HEK293T (cell line): ENCODE results near the gene ADAMTS13.

Experiments
- CTCF ChIA-PET: fragments of 350-600 bp; formaldehyde crosslinking; extraction: SDS; loops from one replicate; lab custom pipeline; 2021; ENCODE audit warnings: antibody characterized with exemption, inconsistent platforms; lab: Yijun Ruan, JAX
- POLR2A ChIA-PET: fragments of 350-600 bp; formaldehyde crosslinking; extraction: SDS; loops from one replicate; lab custom pipeline; 2020; ENCODE audit warnings: antibody characterized with exemption, inconsistent platforms; lab: Yijun Ruan, JAX
- DNase-seq: peaks from one replicate; pipeline ENCODE4 v3.0.0; 2012; ENCODE audit warnings: mixed read lengths; ENCODE audit errors: extremely low spot score
- ARNT ChIP-seq: fragments of 450-650 bp; IDR thresholded peaks from 2 replicates; pipeline ENCODE4 v1.6.1; 2017; ENCODE audit warnings: mild to moderate bottlenecking
- BHLHE40 ChIP-seq: fragments of 450-650 bp; IDR thresholded peaks from 2 replicates; pipeline ENCODE4 v1.6.1; 2016; ENCODE audit warnings: mild to moderate bottlenecking, moderate library complexity, borderline replicate concordance
- CTBP1 ChIP-seq: fragments of 450-650 bp; IDR thresholded peaks from 2 replicates; pipeline ENCODE4 v1.6.1; 2016; ENCODE audit warnings: borderline replicate concordance
- ELF4 ChIP-seq: fragments of 450-650 bp; IDR thresholded peaks from 2 replicates; pipeline ENCODE4 v1.6.1; 2017; ENCODE audit warnings: antibody characterized with exemption
- FOXA1 ChIP-seq: fragments of 450-650 bp; IDR thresholded peaks from 2 replicates; pipeline ENCODE4 v1.6.1; 2016; ENCODE audit warnings: mild to moderate bottlenecking
- FOXK2 ChIP-seq: fragments of 450-650 bp; IDR thresholded peaks from 2 replicates; pipeline ENCODE4 v1.6.1; 2016; ENCODE audit warnings: mild to moderate bottlenecking
- FOXM1 ChIP-seq: fragments of 450-650 bp; IDR thresholded peaks from 2 replicates; pipeline ENCODE4 v1.6.1; 2017; ENCODE audit warnings: mild to moderate bottlenecking, borderline replicate concordance
- HDGF ChIP-seq: fragments of 450-650 bp; IDR thresholded peaks from 2 replicates; pipeline ENCODE4 v1.6.1; 2017; ENCODE audit warnings: antibody characterized with exemption, borderline replicate concordance
- L3MBTL2 ChIP-seq: fragments of 450-650 bp; conservative IDR thresholded peaks from 2 replicates; pipeline ENCODE4 v1.6.1; 2016; ENCODE audit warnings: mild to moderate bottlenecking
- LEF1 ChIP-seq: fragments of 450-650 bp; IDR thresholded peaks from 2 replicates; pipeline ENCODE4 v1.6.1; 2017; ENCODE audit warnings: mild to moderate bottlenecking, borderline replicate concordance
- NFRKB ChIP-seq: fragments of 450-650 bp; IDR thresholded peaks from 2 replicates; pipeline ENCODE4 v1.6.1; 2016; ENCODE audit warnings: mild to moderate bottlenecking, moderate library complexity
- SP1 ChIP-seq: fragments of 450-650 bp; IDR thresholded peaks from 2 replicates; pipeline ENCODE4 v1.6.1; 2017
- SUZ12 ChIP-seq: fragments of 450-650 bp; IDR thresholded peaks from 2 replicates; pipeline ENCODE4 v1.6.1; 2016; ENCODE audit warnings: mild to moderate bottlenecking
- TARDBP ChIP-seq: fragments of 450-650 bp; IDR thresholded peaks from 2 replicates; pipeline ENCODE4 v1.6.1; 2016
- ZNF384 ChIP-seq: fragments of 450-650 bp; IDR thresholded peaks from 2 replicates; pipeline ENCODE4 v1.6.1; 2016
- TF ChIP-seq, protein P1 (sequence below): fragments of 450-650 bp; IDR thresholded peaks from 2 replicates; pipeline ENCODE4 v1.6.1; 2016

Gene ADAMTS13

DNA sequence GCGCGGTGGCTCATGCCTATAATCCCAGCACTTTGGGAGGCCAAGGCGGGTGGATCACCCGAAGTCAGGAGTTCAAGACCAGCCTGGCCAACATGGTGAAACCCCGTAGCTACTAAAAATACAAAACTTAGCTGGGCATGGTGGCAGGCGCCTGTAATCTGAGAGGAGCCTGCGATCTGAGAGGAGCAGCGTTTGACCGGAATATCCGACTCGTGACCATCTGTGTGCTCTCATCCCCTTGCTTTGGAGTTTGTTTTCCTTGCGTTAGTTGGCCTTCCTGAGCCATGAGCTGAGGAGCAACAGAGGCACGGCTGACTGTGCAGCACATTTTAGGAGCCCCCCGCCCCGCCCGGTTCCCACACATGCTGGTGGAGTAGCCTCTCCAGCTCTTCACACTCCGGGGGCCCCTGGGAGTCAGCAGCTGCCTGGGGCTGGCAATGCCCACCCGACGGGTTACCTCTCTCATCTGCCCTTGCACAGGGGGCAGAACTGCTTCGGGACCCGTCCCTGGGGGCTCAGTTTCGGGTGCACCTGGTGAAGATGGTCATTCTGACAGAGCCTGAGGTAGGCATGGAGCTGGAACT is 3.0 kb downstream of the ADAMTS13 start:
- DNase-seq, result no peak
- TF ChIP-seq, protein P1, sequence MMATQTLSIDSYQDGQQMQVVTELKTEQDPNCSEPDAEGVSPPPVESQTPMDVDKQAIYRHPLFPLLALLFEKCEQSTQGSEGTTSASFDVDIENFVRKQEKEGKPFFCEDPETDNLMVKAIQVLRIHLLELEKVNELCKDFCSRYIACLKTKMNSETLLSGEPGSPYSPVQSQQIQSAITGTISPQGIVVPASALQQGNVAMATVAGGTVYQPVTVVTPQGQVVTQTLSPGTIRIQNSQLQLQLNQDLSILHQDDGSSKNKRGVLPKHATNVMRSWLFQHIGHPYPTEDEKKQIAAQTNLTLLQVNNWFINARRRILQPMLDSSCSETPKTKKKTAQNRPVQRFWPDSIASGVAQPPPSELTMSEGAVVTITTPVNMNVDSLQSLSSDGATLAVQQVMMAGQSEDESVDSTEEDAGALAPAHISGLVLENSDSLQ, result no peak
- TF ChIP-seq TARDBP (no peak), LEF1 (no peak)
- POLR2A ChIA-PET, result interaction anchor here (1.3 to 1.5 kb wide), 2 partner anchors 35 to 50 kb away, joined by 5 read pairs; partner anchors contain the start of gene CACFD1
- CTCF ChIA-PET, result no interaction called here

DNA sequence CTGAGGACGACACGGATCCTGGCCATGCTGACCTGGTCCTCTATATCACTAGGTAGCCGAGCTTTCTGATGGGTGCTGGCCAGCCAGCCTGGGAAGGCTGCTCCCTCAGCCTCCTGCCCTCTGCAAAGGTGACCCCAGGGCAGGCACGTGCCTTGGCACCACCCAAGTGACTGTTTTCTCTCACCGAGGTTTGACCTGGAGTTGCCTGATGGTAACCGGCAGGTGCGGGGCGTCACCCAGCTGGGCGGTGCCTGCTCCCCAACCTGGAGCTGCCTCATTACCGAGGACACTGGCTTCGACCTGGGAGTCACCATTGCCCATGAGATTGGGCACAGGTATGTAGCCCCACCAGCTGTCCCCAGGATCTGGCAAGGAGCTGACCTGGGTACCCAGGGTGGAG is 3.8 kb downstream of the ADAMTS13 start:
- TF ChIP-seq, protein P1, result no peak
- TF ChIP-seq CTBP1 (no peak), ARNT (no peak), LEF1 (no peak), ZNF384 (no peak), FOXK2 (no peak), HDGF (no peak), BHLHE40 (no peak)
- POLR2A ChIA-PET, result interaction anchor here (1.5 kb wide), 1 partner anchor 51 kb away, joined by 5 read pairs; no protein-coding TSS in a partner anchor
- DNase-seq, result no peak
- CTCF ChIA-PET, result no interaction called here

DNA sequence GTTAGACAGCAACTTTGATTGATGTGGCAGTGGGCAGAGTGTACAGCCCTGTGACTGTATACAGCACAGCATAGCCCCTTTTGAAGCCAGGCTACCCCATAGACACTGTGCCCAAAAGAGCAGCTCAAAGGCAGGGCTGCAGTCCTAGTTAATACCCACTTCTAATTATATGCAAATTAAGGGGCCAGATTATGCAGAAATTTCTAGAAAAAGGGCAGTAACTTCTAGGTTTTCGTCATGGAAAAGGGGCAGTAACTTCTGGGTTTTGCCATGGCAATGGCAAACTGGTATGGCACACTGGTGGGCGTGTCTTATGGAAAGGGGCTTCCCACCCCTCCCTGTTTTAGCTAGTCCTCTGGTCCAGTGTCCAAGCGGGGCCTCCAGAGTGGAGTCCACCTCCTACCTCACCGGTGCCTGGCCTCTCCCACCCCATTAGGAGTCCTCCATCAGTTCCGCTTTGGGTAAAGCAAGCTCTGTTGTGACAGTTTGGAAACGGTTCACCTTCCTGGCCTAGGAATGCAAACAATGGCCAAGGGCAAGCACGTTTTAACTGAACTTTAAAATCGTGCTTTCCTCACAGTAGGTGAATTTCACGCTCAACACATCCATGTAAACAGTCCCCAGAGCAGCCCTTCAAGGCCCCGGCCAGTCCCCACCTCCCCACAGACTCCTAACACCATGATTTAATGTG is 5.6 kb downstream of the ADAMTS13 start:
- ChIA-PET CTCF (no interaction called here), POLR2A (no interaction called here)
- DNase-seq, result no peak
- no peak for TF ChIP-seq NFRKB
- TF ChIP-seq LEF1, result no peak
- no peak for TF ChIP-seq L3MBTL2
- TF ChIP-seq ARNT, result no peak
- no peak for TF ChIP-seq CTBP1
- no peak for TF ChIP-seq ZNF384
- TF ChIP-seq SP1, result no peak
- no peak for TF ChIP-seq TARDBP
- TF ChIP-seq ELF4, result no peak
- no peak for TF ChIP-seq HDGF
- TF ChIP-seq SUZ12, result no peak
- TF ChIP-seq BHLHE40, result no peak
- TF ChIP-seq FOXA1, result no peak

DNA sequence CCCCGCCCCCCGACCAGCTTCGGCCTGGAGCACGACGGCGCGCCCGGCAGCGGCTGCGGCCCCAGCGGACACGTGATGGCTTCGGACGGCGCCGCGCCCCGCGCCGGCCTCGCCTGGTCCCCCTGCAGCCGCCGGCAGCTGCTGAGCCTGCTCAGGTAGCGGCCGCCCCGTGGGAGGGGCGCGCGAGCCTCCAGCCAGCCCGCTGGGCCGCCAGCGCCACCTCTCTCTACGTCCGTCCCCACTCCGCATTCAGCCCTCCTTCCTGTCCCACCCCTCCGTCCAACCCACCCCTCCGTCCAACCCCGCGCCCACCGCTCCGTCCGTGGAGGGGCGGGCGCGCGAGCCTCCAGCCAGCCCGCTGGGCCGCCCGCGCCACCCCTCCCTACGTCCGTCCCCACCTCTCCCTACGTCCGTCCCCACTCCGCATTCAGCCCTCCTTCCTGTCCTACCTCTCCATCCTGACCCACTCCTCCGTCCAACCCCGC is 6.5 kb downstream of the ADAMTS13 start:
- ChIA-PET POLR2A (no interaction called here), CTCF (no interaction called here)
- no peak for DNase-seq
- TF ChIP-seq, protein P1, result no peak
- no peak for TF ChIP-seq ZNF384
- no peak for TF ChIP-seq HDGF
- TF ChIP-seq FOXA1, result no peak
- TF ChIP-seq FOXM1, result no peak
- no peak for TF ChIP-seq CTBP1
- no peak for TF ChIP-seq ARNT
- no peak for TF ChIP-seq BHLHE40
- no peak for TF ChIP-seq LEF1
- no peak for TF ChIP-seq NFRKB
- TF ChIP-seq SUZ12, result no peak
- TF ChIP-seq FOXK2, result no peak
- TF ChIP-seq SP1, result no peak
- TF ChIP-seq TARDBP, result no peak
- TF ChIP-seq L3MBTL2, result no peak
- TF ChIP-seq ELF4, result no peak

GRCh38 chr9:133429214-133429613 is 7.0 kb downstream of the ADAMTS13 start:
- no peak for DNase-seq
- TF ChIP-seq ELF4, result no peak
- TF ChIP-seq TARDBP, result no peak
- POLR2A ChIA-PET, result no interaction called here
- CTCF ChIA-PET, result no interaction called here

DNA sequence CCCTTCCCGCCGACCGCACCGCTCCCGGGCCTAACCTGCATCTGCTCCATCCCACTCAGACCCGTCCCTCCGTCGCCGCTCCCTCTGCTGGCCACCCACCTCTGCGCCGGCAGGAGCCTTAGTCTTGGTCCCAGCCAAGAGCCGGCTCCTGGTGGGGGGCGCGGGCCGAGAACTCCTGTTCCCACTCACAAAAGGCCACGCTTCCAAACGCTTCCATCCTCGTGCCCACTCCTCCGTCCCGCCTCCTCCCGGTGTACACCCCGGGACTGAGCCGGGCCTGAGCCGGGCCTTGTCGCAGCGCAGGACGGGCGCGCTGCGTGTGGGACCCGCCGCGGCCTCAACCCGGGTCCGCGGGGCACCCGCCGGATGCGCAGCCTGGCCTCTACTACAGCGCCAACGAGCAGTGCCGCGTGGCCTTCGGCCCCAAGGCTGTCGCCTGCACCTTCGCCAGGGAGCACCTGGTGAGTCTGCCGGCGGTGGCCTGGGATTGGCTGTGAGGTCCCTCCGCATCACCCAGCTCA is 7.5 kb downstream of the ADAMTS13 start:
- ChIA-PET POLR2A (no interaction called here), CTCF (no interaction called here)
- no peak for TF ChIP-seq L3MBTL2
- TF ChIP-seq, protein P1, result no peak
- no peak for TF ChIP-seq NFRKB
- no peak for TF ChIP-seq HDGF
- TF ChIP-seq ARNT, result no peak
- no peak for TF ChIP-seq LEF1
- TF ChIP-seq FOXM1, result no peak
- no peak for TF ChIP-seq ZNF384
- no peak for TF ChIP-seq CTBP1
- DNase-seq, result no peak
